ENCODE results near the gene CDK6. TPM values are rescaled to one million over a fixed set of nuclear protein-coding genes. Genes with fewer than 3 reads are reported as not detected.

Gene CDK6
- total and polyA plus RNA-seq, 2 of the 8 experiments (the other 6 are each of a cell fraction or from before 2014, with no cell fraction given) = 5.9 to 18.9 TPM

DNA sequence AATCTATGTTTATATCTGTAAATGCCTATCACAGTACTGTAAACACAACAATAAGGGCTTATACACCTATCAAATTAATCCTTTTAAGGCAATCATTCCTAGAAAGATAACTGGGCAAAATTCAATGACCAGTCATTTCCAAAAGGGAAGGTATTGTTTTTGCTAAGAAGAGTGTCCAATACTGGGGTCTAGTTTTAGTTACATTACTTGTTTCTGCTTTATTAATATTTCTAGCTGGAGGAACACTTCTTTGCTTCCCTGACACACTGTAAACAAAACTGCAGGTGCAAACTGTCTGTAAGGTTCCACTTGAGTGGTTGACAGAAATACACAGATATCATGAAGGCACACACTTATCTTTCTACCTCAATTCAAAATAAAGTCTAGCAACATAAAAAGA, 162.0 kb downstream of the CDK6 start:
- H3K79me1 ChIP-seq (ENCODE audit: low read depth, low read length) = no peaks in the 10 kb centered on the region
- H3K18ac ChIP-seq (ENCODE audit: extremely low read depth, low read length) = no peak overlapping the region
- no peaks in the 10 kb centered on the region for H4K20me1 ChIP-seq (replicated peaks in 1 of 2; ENCODE audit: control insufficient read depth in 1 of 2, insufficient read depth in 2 of 2, low read length in 2 of 2)
- H3K4me3 ChIP-seq (ENCODE audit: extremely low read depth in 1 of 4, insufficient read depth in 2 of 4, low read depth in 3 of 4, low read length in 4 of 4) = no peak overlapping the region
- no peaks in the 10 kb centered on the region for H3K27me3 ChIP-seq (replicated peaks in 1 of 4; ENCODE audit: control insufficient read depth in 3 of 4, extremely low read depth in 1 of 4, insufficient read depth in 3 of 4, low read length in 3 of 4)
- no peak for DNase-seq (ENCODE audit: low read depth in 1 of 2, low spot score in 2 of 2)
- H2BK15ac ChIP-seq (ENCODE audit: low read length) = no peak overlapping the region
- CTCF ChIA-PET (ENCODE audit: partially characterized antibody) = interaction anchor here (0.6 to 0.9 kb wide), 2 partner anchors 42 to 64 kb away, joined by 3 read pairs; no protein-coding TSS in a partner anchor
- no peak overlapping the region for H3K9ac ChIP-seq (replicated peaks in 1 of 4; ENCODE audit: extremely low read depth in 1 of 4, low read depth in 3 of 4, low read length in 3 of 4)
- no peak overlapping the region for H3K14ac ChIP-seq (ENCODE audit: insufficient read length)
- no peak overlapping the region for H3K23ac ChIP-seq (ENCODE audit: insufficient read length)
- no peak overlapping the region for H2BK120ac ChIP-seq (replicated peaks; ENCODE audit: low read depth, low read length)
- H2AK5ac ChIP-seq (ENCODE audit: low read depth, low read length) = no peak overlapping the region
- no peaks in the 10 kb centered on the region for H3K36me3 ChIP-seq (ENCODE audit: control insufficient read depth in 2 of 4, insufficient read depth in 4 of 4, low read length in 3 of 4)
- H4K91ac ChIP-seq (replicated peaks; ENCODE audit: insufficient read length, low read length) = no peak overlapping the region
- no peak overlapping the region for H3K4me2 ChIP-seq (ENCODE audit: insufficient read depth in 1 of 2, low read depth in 2 of 2, low read length in 2 of 2)
- H3K23me2 ChIP-seq (ENCODE audit: low read depth, low read length) = no peaks in the 10 kb centered on the region
- FAIRE-seq = no peak
- no peak overlapping the region for H3K27ac ChIP-seq (ENCODE audit: low read depth, low read length)
- H2BK12ac ChIP-seq (ENCODE audit: low read depth, low read length) = no peak overlapping the region
- no peak overlapping the region for H2BK20ac ChIP-seq (ENCODE audit: low read length)
- no peak overlapping the region for H2AFZ ChIP-seq (ENCODE audit: low read length)
- no peak overlapping the region for H4K5ac ChIP-seq (ENCODE audit: insufficient read length, low read depth, low read length)
- no peaks in the 10 kb centered on the region for H3K9me3 ChIP-seq (ENCODE audit: insufficient read depth in 2 of 2, low read depth in 1 of 2, low read length in 1 of 2)
- POLR2A ChIA-PET (ENCODE audit: partially characterized antibody) = no interaction called here
- no peak overlapping the region for H3K4ac ChIP-seq (replicated peaks; ENCODE audit: insufficient read length, low read depth, low read length)
- no peak overlapping the region for H4K8ac ChIP-seq (ENCODE audit: extremely low read depth, insufficient read depth, low read length)
- no peak overlapping the region for H3K56ac ChIP-seq (replicated peaks; ENCODE audit: insufficient read length, low read depth, low read length)
- H3K79me2 ChIP-seq (ENCODE audit: control insufficient read depth in 1 of 2, insufficient read depth in 2 of 2, low read length in 2 of 2) = no peaks in the 10 kb centered on the region
- no peaks in the 10 kb centered on the region for H3K4me1 ChIP-seq (replicated peaks in 1 of 4; ENCODE audit: control insufficient read depth in 3 of 4, insufficient read depth in 4 of 4, low read length in 3 of 4)
- no peak overlapping the region for H2BK5ac ChIP-seq (ENCODE audit: low read depth, low read length)
- TF ChIP-seq TAF1 (IDR thresholded peaks at IDR 0.05; ENCODE audit: low read depth, low read length) (no peak), RXRA (IDR thresholded peaks at IDR 0.05; ENCODE audit: insufficient read depth, low read depth, low read length) (no peak), BRCA1 (IDR thresholded peaks at IDR 0.05; ENCODE audit: low read depth, low read length) (no peak), TEAD4 (IDR thresholded peaks at IDR 0.05; ENCODE audit: low read depth, low read length) (no peak), RAD21 (IDR thresholded peaks at IDR 0.05 in 1 of 2, conservative IDR thresholded peaks at IDR 0.05 in 1 of 2; ENCODE audit: low read depth in 2 of 2, low read length in 2 of 2) (no peak), NANOG (IDR thresholded peaks at IDR 0.05; ENCODE audit: insufficient read depth, low read depth, low read length, poor library complexity, severe bottlenecking) (no peak)
- TF ChIP-seq, protein P1, sequence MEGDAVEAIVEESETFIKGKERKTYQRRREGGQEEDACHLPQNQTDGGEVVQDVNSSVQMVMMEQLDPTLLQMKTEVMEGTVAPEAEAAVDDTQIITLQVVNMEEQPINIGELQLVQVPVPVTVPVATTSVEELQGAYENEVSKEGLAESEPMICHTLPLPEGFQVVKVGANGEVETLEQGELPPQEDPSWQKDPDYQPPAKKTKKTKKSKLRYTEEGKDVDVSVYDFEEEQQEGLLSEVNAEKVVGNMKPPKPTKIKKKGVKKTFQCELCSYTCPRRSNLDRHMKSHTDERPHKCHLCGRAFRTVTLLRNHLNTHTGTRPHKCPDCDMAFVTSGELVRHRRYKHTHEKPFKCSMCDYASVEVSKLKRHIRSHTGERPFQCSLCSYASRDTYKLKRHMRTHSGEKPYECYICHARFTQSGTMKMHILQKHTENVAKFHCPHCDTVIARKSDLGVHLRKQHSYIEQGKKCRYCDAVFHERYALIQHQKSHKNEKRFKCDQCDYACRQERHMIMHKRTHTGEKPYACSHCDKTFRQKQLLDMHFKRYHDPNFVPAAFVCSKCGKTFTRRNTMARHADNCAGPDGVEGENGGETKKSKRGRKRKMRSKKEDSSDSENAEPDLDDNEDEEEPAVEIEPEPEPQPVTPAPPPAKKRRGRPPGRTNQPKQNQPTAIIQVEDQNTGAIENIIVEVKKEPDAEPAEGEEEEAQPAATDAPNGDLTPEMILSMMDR (IDR thresholded peaks at IDR 0.05; ENCODE audit: control extremely low read depth in 1 of 3, insufficient read depth in 1 of 3, low read depth in 1 of 3, low read length in 3 of 3) = no peak
- TF ChIP-seq, protein P2, sequence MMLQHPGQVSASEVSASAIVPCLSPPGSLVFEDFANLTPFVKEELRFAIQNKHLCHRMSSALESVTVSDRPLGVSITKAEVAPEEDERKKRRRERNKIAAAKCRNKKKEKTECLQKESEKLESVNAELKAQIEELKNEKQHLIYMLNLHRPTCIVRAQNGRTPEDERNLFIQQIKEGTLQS (IDR thresholded peaks at IDR 0.05; ENCODE audit: insufficient read depth, low read depth, low read length) = no peak
- TF ChIP-seq, protein P3, sequence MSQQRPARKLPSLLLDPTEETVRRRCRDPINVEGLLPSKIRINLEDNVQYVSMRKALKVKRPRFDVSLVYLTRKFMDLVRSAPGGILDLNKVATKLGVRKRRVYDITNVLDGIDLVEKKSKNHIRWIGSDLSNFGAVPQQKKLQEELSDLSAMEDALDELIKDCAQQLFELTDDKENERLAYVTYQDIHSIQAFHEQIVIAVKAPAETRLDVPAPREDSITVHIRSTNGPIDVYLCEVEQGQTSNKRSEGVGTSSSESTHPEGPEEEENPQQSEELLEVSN (IDR thresholded peaks at IDR 0.05) = no peak
- TF ChIP-seq, protein P4, sequence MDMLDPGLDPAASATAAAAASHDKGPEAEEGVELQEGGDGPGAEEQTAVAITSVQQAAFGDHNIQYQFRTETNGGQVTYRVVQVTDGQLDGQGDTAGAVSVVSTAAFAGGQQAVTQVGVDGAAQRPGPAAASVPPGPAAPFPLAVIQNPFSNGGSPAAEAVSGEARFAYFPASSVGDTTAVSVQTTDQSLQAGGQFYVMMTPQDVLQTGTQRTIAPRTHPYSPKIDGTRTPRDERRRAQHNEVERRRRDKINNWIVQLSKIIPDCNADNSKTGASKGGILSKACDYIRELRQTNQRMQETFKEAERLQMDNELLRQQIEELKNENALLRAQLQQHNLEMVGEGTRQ (IDR thresholded peaks at IDR 0.05; ENCODE audit: low read length) = no peak

Data from H1 (cell line).